Measurements from ENCODE around the gene ANO2. TPM values are rescaled to one million over a fixed set of nuclear protein-coding genes. Genes with fewer than 3 reads are reported as not detected.

Gene ANO2
- total RNA-seq, 1 donor from 2014 or later, result 32.4 TPM

GRCh38 chr12:5588176-5588575 lies 356.9 kb downstream of the ANO2 start:
- DNase-seq (ENCODE audit: extremely low read depth, low read depth, low spot score), result no peak

GRCh38 chr12:5587711-5588121 lies 357.3 kb downstream of the ANO2 start:
- DNase-seq (ENCODE audit: extremely low read depth, low read depth, low spot score), result no peak

GRCh38 chr12:5586201-5586600 lies 358.9 kb downstream of the ANO2 start:
- DNase-seq (ENCODE audit: extremely low read depth, low read depth, low spot score), result peak; percentile 82

DNA sequence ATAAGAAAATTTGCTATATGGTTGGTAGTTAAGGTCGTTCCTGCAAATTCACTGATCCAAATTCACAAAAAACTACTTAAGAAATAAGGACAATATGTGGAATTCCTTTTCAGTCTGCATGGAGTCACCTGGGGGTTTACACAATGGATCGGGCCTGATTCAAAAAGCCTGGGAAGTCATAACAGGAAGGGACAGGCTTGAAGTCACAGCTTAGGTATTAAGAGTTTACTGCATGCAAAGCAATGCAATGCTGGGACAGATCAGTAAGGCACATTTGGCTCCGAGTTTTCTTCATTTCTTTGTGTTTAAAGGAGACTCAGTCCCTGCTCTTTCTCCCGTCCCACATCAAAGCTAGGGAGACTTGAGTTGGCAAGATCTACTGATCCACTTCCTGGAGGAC lies 359.9 kb downstream of the ANO2 start:
- peak; percentile 52 for DNase-seq (ENCODE audit: extremely low read depth, low read depth, low spot score)

DNA sequence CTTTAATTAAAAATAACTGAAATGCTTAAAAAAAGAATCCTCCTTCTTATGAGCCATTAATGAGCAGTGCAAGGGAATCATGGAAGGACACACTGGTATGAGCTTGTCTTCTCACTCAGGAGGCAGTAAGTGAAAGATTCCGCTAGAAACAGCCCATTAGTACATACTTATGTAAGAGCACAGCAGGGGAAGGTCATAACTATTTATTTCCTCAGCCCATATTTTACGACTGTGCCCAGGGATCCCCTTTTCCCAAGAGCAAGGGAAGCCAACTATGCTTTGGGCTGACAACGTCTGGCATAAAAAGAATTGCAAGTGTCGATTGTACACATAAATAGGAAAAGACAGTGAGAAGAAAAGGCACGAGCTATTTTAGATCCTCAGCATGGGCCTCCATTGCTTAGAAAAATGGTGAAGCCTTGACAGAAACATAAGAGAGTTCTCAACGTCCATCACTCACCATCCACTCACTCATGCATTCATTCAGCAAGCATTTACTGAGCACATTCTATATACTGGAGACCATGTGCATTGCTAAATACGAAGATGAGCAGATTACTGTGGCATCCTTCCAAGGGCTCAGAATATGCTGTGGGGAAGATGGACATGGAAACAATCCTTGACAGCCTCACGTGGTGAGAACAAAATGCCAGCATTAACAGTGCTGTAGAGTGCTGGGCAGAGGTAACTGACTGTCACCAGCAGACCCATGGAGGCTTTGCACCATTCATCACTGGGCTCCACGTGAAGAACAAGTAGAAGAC lies 360.5 kb downstream of the ANO2 start:
- no peak for DNase-seq (ENCODE audit: extremely low read depth, low read depth, low spot score)

- DNase-seq (ENCODE audit: extremely low read depth, low read depth, low spot score), result no peak
Observed at GRCh38 chr12:5582541-5582940, 362.5 kb downstream of the ANO2 start.

DNA sequence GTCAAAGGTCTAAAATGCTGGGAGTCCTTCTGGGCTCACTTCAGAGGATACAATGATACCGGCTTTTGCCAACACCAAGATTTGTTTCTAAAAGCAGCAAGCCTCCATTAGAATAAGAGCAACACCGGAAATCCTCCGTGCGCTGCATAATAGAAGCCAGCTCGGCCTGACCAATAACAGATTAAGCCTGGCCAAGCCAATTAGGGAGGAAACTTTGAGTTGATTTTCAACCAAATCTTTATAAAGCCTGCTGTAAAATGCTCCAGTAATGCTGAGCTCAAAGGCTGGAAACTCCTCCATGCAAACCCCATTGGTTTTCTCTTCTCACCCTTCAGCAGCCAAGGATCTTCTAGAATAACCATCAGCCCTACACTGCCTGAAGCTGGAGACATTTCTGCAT lies 363.0 kb downstream of the ANO2 start:
- no peak for DNase-seq (ENCODE audit: extremely low read depth, low read depth, low spot score)

DNA sequence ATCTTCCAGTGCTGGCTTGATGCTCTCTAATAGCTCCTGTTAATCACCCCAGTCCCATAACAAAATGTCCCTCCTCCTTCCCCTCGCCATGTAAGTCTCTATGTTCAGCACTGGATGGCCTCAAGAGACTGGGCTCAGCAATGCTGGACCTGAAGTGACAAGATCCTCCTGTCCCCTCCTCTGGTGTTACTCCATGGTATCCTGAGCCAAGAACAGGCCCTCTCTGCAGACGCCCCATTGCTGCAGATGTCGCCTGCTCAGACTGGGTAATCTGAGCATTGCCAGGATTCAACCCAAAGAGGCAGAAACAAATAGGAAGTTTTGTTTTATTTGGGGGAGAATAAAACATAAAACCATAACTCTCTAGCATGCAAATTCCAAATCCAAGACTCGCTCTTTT lies 363.4 kb downstream of the ANO2 start:
- DNase-seq (ENCODE audit: extremely low read depth, low read depth, low spot score), result no peak

DNA sequence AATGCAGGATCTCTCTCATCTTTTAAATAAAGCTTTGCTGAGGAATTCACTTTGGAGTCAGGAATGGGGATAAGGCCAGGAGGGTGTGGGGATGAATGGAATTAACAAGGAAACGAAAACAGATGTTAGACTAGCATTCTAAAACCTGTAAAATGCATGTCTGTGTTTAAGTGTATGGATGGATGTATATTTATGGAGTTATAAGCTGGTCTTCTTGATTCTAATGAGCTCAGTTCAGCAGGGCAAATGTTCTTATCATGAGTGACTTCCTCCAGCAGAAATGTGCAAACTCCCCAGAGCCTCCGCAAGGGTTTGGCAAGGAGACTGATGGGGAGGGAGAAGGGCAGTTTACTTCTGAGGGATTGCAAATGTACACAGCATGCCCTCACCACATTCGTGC lies 364.0 kb downstream of the ANO2 start:
- no peak for DNase-seq (ENCODE audit: extremely low read depth, low read depth, low spot score)

DNA sequence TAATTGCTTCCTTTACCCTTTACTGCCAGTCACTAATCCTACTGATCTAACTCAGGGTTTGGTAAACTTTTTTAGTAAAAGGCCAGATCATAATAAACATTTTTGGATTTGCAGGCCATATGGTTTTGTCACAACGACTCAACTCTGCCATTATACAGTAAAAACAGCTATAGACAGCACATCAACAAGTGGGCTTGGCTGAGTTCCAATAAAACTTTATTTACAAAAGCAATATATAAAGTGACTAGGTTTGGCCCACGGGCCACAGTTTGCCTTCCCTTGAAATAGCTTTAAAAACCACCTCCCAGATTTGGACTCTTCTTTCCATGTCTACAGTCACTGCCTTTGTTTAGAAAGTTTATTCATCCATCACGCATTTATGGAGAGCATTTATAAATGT lies 366.3 kb downstream of the ANO2 start:
- no peak for DNase-seq (ENCODE audit: extremely low read depth, low read depth, low spot score)

DNA sequence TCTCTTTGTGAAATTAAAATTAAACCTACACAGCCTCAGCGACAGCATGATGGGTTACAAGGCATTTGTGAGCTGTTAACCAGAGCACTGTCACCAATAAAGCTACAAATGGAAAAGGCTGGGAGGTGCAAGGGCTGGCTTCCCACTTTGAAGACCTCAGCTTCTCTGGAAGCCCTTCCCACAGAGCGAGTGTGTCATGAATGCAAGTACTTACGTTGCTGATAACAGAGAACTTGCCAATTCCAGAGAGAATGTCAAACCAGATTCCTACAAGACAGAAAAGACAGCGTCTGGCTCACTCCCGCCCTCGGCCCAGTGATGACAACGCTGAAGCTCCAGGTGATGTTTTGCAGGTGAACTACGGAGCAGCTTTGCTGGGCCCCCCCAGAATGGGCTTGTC lies 367.3 kb downstream of the ANO2 start:
- no peak for DNase-seq (ENCODE audit: extremely low read depth, low read depth, low spot score)

DNA sequence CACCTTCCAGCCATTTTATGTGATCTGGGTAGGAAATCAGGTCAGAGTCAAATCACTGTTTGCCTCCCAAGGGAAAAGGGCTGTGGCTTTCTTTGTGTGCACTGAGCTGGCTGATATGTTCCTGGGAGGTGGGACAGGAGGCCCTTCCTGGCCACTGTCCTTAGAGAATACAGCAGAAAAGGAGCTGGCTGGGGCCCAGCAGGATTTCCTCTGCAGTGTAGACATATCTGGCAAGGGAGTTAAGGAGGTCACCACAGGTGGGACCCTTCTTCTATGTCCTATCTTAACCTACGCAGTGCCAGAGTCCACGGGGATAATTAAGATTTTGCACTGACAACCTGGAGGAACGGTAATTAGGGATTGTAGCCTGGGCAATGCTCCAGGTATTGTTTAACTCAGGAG lies 367.8 kb downstream of the ANO2 start:
- no peak for DNase-seq (ENCODE audit: extremely low read depth, low read depth, low spot score)

DNA sequence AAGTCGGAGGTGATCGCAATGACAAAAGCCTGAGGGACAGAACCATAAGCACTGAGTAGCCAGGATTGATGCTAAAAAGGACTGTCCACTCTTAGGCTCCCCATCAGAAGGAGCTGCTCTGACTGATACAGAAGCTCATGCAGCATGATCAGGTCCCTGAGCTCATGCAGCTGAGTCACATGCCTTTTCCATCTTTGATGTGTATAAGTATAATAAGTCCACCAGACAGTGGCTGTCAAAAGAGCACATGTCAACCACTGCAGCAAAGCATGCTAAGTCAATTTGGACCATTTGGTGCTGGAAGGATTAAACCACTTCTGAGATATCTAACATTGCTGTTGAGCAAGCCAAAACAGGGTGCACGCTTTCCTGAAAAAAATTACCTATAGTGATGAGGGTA lies 369.1 kb downstream of the ANO2 start:
- DNase-seq (ENCODE audit: extremely low read depth, low read depth, low spot score), result no peak

DNA sequence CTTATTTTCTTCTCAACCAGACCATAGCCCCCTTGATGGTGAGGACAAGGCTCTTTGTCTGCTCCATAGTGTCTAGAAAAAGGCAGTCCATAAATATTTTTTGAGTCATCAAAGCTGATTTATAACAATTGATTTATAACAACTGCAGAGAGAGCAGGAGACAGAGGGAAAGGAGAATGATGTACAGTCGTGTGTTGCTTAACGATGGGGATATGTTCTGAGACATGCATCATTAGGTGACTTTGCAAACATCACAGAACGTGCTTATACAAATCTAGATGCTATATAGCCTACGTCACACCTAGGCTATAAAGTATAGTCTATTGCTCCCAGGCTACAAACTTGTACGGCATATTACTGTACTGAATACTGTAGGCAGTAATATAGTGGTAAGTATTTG lies 369.8 kb downstream of the ANO2 start:
- DNase-seq (ENCODE audit: extremely low read depth, low read depth, low spot score), result no peak

DNA sequence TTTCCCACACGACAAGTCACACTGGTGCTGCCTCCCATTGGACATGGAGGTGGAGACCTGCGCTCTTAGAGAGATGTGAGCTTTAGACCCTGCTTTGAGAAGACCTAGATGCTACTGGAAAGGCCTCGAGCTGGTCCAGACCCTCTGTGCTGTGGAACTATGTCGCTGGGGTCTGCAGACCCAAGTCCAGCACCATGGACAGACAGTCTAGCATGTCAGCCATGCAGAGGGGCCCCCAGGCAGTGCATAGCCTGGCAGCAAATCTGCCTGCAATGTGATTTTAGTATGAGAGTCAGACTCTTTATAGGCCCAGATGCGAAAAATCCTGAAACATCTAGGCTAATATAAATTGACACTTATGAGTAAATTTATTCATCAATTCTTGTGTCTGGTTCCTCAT lies 371.7 kb downstream of the ANO2 start:
- DNase-seq (ENCODE audit: extremely low read depth, low read depth, low spot score), result no peak

DNA sequence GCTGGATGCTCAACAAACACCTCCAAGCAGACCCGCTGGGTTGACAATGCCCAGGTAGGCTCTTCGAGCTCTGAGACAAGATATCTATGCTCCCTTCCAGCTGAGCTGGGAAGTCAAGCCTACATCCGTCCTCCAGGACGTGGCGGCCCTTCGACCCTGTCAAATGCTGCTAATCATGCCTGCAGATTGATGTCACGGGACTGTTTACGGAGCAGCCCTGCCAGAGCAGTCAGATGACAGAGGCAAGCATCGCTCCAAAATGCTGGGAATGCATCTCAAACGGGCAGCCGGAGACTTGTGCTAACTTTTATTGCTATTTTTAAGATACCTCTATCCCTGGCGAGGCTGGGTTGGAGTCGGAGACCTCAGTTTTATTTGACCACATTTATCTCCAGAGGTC lies 373.9 kb downstream of the ANO2 start:
- no peak for DNase-seq (ENCODE audit: extremely low read depth, low read depth, low spot score)

DNA sequence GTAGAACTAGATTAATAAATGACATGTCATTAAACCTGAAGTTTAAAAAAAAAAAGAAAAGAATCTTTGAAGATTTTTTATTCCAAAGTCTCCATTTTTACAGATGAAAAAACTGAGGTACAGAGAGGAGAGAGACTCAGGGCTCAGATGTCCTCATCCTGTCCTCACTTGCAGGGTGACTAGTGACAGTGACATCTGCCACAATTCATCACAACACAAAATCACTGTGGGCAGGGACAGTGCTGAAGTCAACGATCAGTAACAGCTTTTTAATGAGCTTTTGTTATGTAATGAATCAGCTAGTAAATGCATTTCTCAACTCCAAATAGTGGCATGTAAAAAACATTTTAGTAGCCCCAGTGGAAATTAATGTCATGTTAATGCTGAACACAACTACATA lies 374.6 kb downstream of the ANO2 start:
- DNase-seq (ENCODE audit: extremely low read depth, low read depth, low spot score), result no peak

GRCh38 chr12:5568325-5568981 lies 376.6 kb downstream of the ANO2 start:
- DNase-seq (ENCODE audit: extremely low read depth, low read depth, low spot score), result no peak

DNA sequence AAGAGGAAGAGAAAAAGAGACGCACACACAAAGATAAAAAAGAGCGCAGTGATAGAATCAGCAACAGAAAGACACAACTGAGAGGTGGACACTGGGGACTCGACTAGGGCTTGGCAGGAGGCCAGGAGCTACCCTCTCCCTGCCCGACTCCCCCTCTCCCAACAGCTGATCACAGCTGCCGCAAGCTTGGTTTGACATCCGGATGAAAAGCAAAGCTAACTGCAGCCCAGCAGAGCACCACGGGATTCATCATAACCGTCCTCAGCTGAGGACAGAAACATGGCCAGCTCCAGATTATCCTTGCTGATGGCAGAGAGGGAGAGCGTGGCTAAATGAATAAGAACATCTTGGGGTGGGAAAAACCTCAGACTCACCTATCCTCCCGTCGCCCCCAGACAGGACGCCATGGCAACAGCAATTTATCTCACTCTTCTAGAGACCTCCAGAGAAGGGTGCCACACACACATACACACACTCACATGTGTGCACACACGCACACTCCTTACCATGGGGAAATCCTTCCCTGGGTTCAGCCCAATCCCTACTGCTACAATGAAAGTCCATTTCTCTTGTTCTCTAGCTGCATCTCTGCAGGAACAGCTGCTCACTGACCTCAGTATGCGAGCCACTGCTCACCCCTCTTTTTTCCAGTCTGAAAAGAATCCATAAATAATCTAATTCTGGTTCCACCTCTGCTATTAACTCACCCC lies 377.9 kb downstream of the ANO2 start:
- DNase-seq (ENCODE audit: extremely low read depth, low read depth, low spot score), result no peak

DNA sequence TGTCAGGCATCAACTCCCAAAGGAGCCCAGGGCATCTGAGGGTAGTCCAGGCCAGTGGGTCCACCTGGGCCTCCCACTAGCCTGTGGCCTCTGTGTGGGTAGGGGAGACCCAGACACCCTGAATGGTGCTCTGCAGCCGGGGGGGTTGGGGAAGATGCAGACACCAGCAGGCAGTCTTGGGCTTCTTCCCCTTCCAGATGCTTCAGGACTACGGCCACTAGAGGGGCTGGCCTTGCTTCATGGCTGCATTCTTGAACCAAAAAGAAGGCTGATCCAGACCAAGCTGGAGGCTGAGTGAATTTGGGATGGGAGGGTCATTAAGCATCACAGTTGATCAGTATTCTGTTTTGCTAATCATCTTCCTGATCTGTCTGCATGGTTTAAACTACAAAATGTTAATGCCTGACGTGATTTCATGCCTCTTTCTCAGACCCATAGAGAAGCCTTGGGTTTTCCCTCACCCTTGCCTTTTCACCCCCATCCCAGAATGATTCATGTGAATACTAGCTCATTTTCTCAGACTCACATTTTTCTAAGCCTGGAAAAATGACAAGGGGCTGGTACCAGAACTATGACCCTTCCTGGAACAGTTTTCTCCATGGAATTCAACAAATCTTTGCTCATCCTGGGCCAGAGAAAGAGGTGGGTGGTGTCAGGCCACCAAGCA lies 379.0 kb downstream of the ANO2 start:
- no peak for DNase-seq (ENCODE audit: extremely low read depth, low read depth, low spot score)

DNA sequence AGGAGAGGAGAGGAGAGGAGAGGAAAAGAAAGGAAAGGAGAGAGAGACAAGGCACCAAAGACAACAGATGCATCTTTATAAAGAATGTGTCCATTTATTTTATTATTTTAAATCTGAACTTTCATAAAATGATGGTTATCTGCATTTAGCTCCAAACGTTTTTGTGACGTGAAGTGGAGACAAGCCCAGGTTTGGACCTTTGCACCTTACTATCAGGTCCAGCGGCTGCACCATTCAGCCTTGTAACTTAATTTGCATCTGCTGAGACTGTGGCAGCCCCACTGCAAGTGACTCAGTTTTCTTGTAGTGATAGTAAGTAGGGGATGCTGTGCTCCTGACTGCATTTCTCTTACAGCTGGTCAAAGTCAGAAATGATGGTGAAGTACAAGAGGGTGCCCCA lies 382.5 kb downstream of the ANO2 start:
- DNase-seq (ENCODE audit: extremely low read depth, low read depth, low spot score), result no peak

All from glomerular endothelial cell (primary cell).